DMS53 treated with DMSO at 0.1 percent for 48 hours (cell line): ENCODE results near the gene CNTN6.

Experiments
- DNase-seq: peaks from one replicate; lab custom pipeline; 2025; ENCODE audit not compliant: unreplicated experiment; lab: John Stamatoyannopoulos, UW

CNTN6 gene

DNA sequence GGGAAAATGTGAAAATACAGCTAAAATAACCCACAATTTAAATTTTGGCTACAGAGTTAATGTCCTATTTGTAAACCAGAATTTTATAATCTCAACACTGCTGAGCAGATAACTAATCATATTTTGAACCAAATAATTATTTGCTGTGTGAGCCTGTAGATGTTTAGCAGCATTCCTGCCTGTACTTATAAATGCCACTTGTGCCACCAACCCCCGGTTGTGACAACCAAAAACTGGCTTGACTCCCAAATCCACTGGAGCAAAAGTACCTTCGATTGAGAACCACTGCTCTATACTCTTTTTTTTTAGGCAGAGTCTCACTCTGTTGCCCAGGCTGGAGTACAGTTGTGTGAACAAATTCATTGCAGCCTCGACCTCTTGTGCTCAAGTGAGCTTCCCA, 78.5 kb downstream of the CNTN6 start:
- no peak for DNase-seq

DNA sequence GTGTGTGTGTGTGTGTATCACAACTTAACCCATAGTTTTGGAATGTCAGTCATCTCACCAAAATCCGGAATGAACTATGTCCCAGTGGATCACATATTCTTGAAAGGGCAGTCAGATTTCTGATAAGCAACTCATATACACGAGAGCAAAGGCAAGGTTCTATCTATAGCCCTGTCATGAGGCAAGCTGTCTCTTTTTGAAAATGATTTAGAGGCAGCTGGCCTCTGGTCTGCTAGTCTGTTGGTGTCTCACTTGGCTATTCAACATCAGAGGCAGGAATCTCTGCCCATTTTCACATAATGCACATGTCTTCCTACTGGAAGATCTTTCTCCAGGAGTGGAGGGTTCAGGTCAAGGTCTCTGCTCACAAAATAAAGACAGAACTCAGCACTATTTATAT, 79.8 kb downstream of the CNTN6 start:
- no peak for DNase-seq

DNA sequence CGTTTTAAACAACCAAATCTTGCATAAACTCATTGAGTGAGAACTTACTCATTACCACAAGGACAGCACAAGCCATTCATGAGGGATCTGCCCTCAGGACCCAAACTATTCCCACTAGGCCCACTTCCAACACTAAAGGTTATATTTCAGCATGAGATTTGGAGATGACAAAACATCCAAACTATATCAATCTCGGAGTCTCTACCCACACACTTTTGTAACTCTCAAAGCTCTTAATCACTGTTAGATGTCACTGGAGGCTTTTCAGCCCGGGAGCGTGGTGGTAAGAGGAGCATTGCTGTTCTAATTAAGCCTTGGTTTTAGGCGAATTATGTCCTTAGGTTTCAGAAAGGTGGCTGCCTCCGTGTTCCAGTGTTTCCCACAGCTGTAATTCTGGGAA, 86.3 kb downstream of the CNTN6 start:
- DNase-seq: no peak

DNA sequence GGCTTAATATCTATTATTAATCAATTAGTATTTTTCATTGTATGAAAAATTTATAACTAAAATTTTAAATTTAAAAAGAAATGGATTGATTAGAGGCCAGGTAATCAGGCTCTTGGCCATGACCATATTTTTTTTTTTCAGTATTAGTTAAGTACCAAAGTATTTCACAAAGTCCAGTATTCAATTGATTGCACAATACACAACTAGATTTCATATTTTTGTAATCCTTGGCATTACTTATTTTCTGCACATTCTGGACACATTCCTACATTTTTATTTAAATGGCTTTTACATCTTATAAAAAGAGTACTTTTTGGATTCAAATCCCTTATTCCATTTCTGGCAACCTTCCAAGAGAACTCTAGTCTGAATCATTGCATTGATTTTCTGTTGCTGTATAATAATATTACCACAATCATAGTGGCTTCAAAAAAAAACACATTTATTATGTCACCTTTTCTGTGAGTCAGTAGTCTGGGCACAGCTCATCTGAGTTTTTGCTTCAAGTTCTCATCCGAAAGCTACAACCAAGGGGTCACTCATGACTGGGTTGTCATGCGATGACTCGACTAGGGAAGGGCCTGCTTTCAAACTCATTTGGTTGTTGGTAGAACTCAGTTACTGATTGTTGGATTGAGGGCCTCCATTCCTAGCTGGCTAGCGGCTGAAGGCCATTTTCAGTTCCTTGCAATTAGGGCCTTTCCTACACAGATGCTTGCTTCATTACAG, 90.7 kb downstream of the CNTN6 start:
- DNase-seq: no peak

DNA sequence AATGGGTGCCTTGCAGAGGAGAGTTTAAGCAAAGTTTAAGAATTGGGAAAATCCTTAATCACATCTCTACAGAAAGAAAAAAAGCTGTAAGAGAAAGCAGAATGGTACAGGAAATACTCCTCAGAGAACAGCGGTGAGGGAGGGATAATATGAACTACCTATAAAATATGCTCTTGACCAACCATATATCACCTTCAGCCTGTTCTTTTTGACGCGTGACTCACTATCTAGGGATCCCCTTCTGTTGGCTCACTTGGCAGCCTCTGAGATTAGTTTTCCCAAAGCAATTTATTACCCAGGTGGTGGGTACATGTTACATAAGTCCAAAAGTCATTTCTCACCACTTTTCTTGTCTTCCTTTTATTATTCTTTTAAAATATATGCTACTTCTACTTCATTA, 97.7 kb downstream of the CNTN6 start:
- no peak for DNase-seq

DNA sequence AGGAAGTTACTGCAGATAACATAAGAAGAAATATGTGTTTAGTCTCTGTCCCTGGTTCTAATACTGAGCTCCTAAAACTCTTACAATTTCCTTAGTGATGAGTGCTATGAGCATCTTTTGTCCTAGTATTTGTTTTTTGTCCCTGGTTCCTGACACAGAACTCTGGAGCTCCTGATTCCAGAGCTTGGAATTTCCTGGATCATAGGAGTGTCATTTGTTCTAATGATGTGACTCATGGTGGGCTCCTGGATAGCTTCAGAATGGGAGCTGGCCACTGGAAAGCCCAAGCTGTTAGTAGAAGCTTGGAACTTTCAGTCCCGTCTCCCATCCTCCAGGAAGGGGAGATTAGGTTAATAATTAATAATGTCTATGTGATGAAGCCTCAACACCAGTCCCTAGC, 98.2 kb downstream of the CNTN6 start:
- DNase-seq: no peak

DNA sequence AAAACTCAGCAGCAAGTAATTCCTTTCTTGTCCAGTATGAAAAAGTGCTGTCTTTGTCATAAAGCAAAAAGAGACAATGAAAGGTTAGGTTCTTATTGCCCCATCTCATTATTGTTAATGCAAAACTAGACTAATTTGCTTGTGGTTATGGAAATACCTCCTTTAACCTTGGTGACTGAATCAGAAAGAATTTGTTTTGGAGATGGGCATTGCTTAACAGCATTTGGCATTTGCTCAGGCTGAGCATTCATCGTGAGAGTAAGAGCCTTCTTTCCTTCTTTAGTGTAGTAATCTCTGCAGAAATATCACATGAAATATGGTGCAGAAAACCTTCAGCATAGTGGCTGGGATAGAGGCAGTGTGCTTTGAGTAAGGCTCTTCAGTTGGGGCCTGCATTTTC, 103.1 kb downstream of the CNTN6 start:
- no peak for DNase-seq

DNA sequence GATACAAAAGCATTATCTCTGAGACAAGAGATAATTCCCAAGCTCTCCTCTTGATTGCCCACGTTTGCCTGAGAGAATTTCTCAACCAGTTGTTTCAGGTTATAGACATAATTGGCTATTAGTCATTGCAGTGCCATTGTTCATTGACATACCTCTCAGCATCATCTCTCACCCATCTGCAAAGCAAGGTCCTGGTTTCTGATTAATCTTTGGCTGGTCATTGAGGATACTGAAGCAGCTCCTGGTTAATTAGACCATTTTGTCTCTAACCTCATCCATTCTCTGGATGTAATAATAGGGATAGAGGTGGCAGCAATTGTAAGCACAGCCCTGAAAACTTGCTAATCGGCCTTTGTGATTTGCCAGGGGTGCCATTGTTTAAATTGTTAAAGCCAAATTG, 104.2 kb downstream of the CNTN6 start:
- DNase-seq: no peak

DNA sequence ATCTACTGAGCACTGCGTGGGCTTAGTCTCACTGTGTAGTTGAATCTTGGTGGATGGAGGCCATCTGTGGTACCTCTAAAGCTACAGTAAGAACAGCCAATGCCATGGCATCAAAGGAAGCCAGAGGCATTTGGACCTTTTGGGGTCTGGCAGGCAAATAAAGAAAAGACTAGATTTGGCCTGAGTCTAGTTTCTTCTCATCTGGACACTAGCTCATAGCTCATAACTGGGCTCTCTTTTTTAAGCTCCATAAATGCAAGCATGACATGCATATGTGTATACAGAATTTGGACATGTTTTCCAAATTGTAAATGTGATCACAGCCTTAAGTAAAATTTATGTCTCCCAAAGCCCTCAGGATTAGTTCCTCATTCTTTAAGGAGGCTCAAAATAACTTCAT, 107.5 kb downstream of the CNTN6 start:
- DNase-seq: no peak

DNA sequence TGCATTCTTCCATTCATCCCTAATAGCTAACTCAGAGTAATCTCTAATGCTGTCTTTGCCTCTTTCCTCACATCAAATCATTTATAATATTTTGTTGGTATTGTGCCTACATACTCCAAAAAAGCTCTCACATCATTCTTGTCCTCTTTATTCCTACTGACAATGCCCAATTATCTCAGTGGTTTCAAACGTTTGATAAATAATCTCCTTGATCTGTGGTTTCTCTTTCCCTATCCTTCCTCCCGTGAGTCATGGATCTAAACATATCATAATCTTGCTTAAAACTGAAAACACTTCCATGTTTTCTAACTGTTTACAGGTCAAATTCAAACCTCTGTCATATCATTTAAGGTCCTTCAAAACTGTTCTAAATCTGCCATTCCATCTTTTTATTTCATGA, 115.1 kb downstream of the CNTN6 start:
- DNase-seq: no peak

DNA sequence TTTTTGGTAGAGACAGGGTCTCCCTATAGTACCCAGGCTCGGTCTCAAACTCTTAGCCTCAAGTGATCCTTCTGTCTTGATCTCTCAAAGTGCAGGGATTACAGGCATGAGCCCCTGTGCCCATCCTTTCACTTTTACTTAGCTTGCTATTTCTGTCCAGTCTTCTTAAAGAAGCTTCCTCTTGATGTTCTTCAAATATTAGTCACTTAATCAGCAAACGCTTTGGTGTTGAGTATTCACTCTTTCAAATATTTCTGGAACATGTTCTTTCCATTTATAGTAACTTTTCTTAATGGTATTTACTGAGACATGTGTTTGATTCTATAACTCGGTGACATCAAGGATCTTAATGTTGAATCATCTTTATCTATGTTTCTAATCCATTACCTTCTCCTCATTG, 122.1 kb downstream of the CNTN6 start:
- no peak for DNase-seq

DNA sequence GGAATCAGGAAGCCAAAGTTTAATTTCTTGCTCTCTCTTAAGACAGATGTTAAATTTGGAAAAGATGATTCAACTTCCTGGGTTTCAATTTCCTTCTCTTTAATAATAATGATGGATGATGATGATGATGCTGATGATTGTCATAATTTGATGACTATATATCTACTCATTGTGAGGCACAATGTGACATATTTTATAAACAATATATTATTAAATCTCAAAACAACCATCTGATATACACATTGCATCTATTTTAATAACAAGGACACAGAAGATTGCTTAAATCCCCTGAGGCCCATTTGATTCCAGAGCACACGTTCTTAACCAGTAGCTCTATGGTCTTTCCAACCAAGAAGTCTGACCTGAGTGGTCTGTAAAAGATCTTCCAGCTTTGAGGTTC, 124.0 kb downstream of the CNTN6 start:
- DNase-seq: no peak

DNA sequence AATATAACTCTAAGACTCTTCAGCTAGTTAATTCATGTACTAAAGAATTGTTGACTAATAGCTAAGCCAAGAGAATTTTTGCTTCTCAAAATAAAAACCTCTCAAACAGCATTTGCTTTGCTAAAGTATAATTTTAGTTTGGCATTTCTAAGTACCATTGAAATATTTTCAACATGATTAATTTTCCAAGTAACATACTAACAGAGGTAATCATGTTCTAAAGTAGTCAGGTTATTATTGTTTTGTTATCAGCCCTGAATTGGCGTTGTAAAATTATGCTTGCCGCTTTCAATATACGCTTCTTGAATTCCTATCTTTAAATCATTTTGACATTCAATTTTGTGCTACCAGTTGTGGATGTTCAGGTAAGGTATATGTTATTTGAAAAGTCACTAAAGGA, 134.3 kb downstream of the CNTN6 start:
- no peak for DNase-seq

DNA sequence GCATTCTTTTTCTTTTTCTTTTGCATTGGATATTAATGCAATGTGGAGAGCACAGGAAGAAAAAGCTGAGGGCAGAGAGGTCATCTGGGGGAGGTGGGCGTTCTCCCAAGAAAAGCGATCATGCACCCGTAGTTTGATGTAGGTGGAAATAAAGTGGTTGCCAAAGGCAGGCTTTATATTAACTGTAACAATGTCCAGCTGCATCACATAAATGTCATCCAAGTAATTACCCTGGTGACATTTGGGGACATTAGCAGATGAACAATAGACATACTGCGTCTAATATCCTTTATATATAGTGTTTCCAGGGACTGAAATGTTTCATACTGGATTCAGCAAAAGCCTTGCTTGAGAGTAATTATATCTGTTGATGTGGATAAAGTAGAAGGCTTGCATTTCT, 135.5 kb downstream of the CNTN6 start:
- DNase-seq: no peak

DNA sequence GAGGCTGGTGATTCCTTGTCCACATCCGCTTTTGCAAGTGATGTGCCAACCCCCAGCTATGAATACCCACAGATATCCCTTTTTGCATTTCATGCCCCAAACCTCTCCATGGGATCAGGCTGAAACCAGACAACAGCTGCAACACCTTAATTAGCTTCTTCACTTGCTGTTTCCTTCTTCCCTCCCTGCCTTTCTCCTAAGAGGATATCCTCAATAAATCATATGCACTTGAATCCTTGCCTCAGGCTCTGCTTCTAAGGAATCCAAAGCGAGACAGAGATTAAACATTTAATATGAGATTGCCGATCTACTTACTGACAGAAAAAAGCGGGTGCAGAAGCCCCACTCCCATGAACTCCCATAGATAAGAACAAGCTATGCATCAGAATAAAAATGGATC, 138.1 kb downstream of the CNTN6 start:
- no peak for DNase-seq

DNA sequence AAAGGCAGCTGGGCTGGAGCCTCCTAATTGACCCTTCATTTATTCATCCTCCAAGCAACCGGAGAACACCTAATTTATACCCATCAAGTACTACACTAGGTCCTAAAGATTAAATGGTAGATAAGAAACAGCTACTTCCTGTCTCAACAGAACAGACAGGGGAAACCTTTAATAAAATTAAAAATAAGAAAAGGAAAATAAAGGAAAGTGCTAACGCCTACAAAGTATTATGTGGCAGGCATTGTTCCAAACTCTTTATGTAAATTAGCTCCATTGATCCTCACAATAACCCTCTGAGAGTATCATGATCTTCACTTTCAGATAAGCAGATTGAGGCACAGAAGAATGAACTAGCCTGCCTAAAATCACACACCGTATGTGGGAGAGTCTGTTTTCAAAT, 139.5 kb downstream of the CNTN6 start:
- DNase-seq: no peak

DNA sequence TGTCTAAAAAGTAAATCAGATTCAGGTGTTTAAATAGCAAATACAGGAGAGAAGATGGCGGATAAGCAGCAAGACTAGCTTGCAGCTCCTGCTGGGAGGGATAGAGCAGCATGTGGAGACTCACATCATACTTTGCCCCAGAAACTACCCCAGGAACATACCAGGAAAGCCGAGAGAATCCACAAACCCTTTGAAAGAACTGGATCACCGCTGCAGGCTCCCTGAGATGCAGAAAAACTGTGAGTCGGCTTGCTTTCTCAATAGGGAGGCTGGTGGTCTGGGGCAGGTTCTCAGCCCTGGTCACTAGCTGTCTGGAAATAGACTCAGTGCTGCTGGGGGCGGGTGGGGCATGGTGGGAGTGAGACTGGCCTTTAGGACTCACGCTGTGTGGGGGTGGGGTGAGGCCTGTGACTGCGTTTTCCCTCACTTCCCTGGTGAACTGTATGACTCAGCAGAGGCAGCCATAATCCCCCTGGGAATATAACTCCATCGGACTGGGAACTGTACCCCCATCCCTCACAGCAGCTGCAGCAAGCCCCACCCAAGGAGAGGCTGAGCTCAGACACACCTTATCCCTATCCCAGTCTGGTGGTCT, 142.8 kb downstream of the CNTN6 start:
- DNase-seq: no peak

DNA sequence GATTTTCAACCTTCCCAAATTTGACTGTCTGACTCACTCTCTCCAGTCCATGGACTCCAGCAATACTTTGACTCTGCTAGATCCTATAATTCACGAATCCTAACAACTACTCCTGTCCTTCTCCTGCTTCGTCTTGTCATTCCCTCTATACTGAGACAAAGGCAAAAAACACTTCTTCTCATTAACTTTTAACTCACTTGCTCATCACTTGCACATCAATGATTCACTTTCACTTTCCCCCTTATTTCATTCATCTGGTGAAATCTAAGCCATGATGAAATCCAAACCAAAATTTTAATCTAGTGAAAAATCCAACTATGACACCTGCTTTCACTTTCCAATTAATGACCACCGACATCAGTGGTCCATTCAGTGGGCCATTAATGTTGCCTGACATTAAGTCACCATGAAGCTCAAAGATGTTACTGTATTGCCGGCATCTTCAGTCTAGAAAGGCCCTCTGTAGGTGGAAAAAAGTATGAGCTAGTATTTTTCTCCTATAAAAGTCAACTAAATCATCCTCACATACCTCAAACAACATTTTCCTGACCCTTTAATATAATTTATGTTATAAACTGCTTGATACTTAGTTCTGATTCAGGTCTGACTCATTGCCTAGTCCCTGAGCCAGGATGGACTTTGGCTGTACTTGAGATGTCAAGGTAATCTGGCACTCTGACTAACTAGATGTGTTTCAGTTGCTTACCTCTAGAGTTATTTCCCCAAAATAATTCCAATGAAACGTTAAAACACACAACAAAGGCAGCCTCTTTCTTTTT, 158.6 kb downstream of the CNTN6 start:
- DNase-seq: no peak

DNA sequence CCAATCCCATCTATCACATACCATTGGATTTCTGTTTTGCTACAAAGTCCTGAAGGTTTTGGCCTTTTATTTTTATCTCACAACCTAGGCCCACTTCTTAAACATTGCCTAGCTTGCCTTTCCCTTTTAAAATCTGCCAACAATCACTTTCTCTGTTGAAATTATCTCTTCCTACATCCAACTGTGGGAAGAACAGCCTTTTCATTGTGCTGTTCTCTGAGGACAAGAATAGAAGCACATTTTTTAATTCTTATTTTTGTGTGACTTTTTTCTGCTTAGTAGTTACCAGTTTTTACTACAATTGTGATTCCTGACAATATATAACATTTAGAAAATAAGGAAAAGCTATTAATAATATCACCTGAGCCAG, 159.2 kb downstream of the CNTN6 start:
- no peak for DNase-seq

DNA sequence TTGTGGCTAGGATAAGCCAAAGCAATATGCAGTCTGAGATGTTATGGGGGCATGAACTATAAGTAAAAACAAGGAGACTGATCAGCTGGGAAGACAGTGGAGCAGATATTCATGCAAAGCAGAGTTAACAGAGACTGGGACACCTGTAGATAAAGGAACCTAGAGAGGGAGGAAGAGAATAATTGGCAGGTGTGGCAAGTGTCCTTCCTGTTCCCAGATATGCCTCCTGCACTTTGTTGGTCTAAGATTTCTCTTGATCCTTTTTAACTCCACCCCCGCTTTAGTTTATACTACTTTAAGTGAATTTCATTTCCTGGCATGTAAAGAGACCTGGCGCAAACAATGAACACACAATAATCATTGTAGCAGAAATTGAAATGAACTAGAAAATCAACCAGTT, 169.4 kb downstream of the CNTN6 start:
- DNase-seq: no peak

DNA sequence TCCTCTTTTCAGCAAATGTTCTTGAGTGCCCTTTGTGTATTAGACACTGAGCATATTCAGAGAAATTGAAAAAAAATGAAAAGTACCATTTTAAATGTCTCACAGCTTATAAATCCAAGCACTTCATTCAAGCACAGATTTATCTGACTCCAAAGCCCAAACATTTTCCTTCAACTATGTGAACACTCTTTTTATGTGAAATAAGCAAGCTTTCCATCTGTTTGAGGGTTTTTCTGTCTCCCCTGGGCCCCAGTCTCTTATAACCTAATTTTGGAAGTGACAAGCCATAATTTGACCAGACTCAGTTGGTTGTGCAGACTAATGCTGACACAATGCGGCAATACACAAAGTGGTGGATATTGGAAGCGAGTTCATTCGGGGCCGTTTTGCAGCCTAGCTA, 170.3 kb downstream of the CNTN6 start:
- DNase-seq: no peak

DNA sequence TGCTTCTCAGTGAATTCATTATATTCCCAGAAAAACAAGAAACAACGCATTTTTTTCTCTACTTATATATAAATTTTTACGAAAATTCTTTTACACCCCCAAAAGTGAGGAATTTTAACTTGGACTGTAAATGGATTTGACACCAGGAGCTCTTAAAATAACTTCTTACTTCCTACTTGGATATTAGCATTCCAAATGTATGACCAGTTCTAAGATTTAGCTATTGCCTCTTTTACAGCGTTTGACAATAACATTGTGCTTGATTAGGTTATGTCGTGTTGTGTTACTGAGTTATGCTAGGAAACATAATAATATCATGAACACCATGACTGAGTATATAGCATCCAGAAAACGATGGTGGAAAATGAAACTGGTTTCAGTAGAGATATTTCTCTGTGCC, 177.0 kb downstream of the CNTN6 start:
- no peak for DNase-seq
